KBM-7 (cell line): ENCODE measurements around the gene KATNIP.

Source experiments
- DNase-seq: peaks from one replicate; pipeline ENCODE4 v3.0.0-alpha.2; 2015
- in situ Hi-C: fragments of 300-500 bp; cut with MboI; formaldehyde crosslinking; loops from 2 replicates; pipeline ENCODE4 v1.14.3; 2020; ENCODE audit warnings: low sequenced_read_pairs, low pct_unique_long_range_greater_than_20kb, mixed read lengths

KATNIP gene

DNA sequence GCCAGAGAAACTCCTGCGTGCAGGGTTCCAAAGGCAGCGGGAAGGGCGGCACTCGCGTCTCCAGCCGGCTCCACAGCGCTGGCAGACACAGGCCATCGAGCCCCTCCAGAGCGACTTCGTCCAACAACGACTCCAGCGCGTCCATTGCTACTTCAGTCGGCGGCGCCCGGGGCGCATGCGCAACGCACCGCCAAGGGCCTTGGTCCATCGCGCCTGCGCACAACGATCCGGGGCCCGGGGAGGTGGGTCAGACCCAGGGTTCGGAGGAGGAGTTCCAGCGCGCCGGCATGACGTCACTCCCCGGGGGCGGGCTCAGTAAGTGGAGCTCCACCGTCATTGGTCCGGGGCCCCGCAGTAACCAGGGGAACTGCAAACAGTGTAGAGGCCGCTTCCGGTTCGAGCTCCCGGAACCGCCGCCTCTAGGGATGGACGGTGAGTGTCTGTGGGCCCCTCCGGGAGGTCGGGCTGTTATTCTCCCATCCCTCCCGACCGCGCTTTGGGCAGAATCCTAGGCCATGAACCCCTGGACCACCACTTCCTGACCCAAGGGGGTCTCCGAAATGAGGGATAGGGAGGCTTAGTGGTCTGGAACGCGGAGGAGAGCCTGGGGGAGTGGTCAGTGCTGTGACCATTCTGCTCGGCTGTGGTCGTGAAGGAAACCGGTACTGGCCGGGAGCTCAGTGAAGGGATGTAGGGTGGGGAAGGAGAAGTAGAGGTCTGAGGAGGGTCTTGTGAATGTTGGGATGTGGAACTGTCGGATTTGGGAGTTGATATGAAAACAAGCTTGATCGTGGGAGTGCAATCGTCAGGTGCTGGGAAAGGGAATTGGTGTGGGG is at the start of gene KATNIP, which contains the start of gene GTF3C1:
Gene KATNIP, plus strand, starts transcription at position 399 of the 836 bp plus-strand sequence. Its CDS starts 27 bp downstream, at position 426.
Gene GTF3C1, minus strand, starts transcription at position 168 of the 836 bp plus-strand sequence. Its CDS starts 23 bp downstream, at position 145.
- in situ Hi-C loops = no loop called here
- peak; percentile 99 for DNase-seq

DNA sequence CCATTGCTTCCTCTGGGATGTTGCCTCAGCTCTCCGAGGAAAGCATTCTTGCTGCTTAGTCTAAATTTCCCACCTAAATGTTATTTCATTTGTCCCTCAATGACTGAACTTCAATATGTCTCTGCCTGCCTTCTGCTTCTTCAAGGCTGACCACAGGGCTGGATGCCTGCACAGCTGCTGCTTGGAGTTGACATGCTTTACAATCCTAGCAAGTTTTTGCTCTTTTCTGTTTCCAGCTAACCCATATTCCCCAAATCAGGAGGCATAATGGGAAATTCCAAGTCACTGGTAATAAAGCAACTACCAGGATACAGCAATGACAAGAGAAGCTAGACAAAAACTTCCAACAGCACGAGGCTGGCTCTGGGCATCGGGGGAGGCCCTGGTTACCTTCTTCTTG is 49.1 kb upstream of the KATNIP start:
- in situ Hi-C loops = no loop called here
- DNase-seq = no peak

DNA sequence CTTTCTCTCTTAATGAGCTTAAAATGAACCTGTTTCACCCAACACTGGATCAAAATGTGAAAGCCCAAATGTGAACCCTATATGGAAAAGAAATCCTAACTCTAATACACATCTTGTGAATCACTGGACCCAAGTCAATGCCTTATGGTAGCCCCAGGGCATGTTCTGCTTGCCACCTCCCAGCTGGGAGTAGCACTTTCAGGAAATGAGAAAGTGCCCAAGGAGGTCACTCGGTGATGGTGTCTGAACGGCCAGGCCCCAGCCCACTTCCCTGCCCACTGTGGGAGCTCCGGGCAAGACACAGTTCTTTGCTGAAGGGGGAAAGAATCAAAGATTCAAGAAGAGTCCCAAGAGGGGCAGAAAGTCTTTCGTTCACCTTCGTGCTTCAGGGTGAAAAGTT is 46.3 kb upstream of the KATNIP start:
- DNase-seq = no peak
- in situ Hi-C loops = no loop called here

DNA sequence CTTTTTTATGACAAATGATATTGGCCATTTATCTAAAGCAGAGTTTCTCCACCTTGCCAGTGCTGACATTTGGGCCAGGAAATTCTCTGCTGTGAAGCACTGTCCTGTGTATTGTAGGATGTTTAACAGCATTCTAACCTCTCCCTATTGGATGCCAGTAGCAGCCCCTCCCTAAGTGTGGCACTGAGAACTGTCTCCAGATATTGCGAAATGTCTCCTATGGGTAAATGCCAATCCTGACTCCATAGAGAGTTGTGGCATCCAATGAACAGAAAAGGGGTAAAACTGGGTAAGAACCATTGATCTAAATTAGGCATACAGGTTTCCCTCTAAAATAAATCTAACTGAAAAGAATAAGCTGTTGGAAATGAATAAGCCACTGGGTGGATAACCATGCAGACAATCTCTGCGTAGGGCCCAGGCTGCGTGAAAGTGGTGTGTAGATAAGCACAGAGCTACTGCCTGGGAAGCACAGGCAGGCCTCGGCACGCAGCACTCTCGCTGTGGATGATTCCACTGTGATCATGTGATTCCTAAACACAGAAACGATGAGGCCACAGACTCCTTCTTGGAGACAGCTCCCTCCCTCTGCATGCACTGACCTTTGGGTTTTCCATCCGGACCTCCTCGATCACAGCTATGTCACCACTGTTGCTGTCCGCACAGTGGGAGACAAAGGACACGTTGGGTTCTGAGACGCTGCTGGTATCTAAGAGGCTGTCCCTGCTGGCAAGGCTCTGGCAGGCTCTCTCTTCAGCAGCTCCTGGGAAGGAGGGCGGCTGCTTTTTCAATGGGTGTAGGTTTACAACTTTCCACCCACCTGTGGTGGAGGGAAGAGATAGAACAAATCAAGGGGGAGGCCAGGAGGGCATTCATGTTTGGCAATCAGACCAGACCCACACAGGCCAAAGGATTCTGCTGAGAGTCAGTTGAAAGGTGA is 44.4 kb upstream of the KATNIP start:
- in situ Hi-C loops = no loop called here
- no peak for DNase-seq

DNA sequence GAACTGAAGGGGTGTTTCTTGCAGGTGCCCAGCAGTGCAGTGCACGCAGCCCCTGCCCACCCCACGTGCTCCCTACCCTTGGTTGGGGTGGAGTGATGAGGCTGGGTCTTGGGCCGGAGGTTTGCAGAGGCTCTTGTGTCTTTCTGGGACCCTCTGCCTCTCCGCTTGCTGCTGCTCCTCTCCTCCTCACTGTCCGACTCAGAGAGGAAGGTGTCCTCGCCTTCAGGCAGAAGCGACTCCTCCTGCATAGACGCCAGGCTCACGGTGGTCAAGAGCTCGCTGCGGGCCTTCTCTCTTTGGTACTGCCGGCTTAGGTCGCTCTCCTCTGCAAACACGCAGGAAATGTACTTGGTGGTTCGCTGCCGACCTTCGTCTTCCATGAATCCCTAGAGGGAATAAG is 43.2 kb upstream of the KATNIP start:
- in situ Hi-C loops = no loop called here

DNA sequence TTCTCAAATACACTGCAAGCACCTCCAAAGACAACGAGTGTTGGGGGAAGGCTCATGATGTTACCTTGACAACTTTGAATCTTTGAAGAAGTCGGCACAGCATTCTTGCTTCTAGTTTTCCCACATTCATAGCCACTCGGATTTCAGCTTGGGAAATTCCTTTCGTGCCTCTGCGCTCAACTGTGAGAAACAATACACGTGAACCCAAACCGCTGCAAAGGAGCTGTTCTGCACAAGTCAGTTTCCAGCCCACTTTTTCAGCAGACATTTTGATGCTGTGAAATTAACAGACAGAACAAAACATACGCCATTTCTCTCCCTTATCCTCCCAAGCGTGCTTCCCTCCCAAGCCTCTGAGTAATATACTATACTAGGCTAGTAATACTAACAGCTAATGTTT is 41.5 kb upstream of the KATNIP start:
- in situ Hi-C loops = no loop called here
- DNase-seq = no peak

More for the DNA sequence above, 43.2 kb upstream of the KATNIP start:
- DNase-seq = no peak

DNA sequence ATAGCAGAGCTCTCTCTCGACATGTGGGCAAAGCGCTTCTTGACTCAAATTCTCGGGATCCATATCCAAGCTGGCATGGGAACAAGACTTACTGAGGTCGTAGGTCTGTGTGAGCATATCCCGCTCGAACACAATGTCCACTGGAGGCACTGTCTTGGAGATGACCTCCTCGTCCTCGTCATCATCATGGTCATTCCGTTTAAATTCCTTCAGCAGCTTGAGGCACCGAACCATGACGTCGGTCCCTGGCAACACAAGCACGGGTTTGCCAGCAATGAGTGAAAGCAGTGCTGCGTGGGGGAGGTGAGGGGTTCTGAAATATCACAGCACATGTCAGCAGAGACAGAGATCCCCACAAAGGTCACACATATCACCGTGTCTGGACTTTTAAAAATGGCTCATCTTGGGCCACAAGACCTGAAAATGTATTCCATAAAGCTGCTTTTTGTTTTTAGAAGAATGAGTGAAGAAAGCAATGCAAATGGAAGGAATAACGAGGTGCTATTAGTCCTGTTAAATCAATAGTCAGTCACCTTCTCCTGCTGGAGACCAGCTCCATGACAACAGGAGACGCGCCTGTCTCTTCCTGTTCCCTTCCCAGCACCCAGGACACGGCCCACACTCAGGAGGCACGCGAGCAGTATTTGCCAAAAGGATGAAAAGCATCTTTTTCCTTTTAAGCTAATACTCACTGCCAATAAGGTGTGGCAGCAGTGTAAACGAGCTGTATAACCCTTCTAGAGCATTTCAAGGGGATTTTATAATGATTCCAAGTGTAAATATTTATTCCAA is 38.1 kb upstream of the KATNIP start:
- in situ Hi-C loops = no loop called here
- DNase-seq = no peak

DNA sequence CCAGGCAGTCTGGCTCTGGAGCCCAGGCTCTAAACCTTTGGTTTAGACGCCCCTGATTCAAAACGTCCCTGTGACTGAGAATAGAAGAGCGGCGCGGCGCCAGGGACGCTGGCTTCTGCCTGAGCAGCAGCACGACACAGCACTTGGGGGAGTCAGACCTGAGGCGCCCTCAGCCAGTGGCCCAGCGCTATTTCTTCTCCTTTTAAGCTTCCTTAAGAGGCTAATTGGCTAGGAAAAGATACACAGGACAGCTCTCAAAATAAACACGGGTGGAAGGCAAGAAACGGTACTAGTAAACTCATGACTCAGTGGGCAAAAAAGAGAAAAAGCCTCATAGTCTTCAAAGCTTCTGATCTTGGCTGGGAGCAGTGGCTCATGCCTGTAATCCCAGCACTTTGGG is 35.1 kb upstream of the KATNIP start:
- DNase-seq = no peak
- in situ Hi-C loops = no loop called here

DNA sequence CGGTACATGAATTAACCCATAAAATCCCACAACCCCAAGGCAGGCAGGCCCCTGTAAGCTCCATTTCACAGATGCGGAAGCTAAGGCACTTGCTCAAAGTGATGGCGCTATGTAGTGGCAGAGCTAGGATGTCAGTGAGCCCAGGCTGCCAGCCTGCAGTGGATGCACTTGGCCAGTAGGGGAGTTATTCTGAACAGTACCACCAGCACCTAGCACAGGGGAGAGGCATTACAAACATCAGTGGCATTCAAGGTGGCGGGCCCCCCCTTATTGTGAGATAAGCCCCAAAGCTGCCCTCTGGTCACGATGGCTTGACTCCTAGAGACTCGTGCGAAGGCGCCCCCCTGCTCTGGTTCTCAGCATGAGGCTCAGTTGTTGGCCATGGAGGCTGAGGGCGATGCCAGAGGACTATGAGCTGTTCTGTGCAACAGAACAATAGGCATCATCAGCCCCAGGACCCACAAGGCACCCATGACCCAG is 34.0 kb upstream of the KATNIP start:
- DNase-seq = peak; percentile 35
- in situ Hi-C loops = no loop called here

DNA sequence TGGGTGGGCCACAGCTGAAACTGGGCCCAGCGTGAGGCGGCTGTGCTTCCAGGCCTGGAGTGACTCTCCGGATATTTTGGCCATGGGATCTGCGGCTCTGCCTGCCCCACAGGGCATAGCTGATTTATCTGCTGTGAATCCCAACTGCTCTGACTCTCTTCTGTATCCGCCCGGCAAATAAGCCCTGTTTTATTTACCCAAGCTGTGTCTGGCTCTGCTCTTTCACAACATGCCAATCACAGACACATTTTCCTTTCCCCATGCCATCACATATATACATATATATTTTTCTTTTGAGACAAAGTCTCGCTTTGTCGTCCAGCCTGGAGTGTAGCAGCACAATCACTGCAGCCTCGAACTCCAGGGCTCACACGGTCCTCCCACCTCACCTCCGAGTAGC is 33.6 kb upstream of the KATNIP start:
- no peak for DNase-seq
- in situ Hi-C loops = no loop called here

DNA sequence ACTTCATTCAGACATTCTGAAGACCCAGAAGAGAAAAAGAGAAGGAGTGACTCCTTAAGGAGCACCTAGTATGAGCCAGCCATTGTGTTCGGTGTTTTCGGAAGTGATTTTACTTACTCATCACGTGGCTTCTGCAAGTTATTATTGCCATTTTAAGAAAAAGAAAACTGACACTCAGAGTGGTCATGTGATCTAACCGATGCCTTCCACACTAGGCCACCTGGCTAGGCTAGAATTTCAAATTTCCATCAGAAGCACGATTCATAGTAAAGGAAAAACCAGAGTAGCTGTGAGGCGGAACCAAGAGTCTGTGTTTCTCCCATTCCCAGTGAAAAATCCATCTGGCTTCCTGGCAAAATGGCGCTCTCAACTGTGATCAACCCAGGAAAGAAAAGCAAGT is 32.3 kb upstream of the KATNIP start:
- no peak for DNase-seq
- in situ Hi-C loops = no loop called here

DNA sequence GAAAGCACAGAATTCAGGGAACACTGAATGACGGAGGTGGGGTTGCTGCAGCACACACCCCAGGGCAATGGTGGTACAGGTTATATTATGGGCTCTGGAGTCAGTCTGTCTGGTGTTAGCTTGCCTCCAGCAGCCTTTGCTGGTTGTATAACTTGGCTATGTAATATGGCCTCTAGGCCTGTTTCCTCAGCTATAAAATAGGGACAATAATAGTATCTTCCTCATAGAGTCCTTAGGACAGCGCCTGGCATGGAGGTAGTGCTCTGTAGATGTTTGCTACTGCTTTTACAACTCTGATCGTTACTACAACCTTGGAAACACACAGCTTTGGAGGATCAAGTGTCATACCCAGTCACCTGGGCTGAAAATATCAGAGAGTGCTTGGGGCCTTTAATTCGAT is 31.7 kb upstream of the KATNIP start:
- no peak for DNase-seq
- in situ Hi-C loops = no loop called here

DNA sequence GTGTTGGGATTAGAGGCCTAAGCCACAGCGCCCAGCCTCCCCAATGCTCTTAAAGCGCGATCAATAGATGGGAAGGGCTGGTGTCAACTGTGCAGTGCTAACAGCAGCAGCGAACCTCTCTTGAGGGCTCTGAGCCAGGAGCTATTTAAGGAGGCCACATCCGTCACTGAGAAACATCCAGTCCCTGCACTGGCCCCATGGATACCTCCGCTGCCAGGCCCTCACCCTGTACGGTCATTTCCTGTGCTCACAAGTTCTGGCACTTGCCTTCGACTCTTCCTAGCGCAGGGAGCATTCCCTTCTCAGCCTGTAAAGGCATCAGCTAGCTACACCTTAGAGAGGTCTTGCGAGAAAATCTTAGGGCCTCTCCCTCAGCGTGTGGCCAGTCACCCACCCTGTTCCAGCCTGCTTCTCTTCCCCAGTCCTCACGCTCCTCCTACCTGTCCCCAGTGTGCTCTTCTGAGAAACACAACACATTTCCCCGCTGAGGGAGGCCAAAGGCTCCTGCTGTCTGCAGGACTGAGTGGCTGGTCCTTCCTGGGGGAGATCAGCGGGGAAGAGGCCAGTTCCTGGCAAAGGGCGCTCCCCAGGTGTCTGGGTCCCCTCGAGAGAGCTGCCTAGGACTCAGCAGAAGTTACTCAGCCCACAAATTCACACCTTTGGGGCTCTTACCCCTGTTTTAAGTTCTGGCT is 28.8 kb upstream of the KATNIP start:
- no peak for DNase-seq
- in situ Hi-C loops = no loop called here

DNA sequence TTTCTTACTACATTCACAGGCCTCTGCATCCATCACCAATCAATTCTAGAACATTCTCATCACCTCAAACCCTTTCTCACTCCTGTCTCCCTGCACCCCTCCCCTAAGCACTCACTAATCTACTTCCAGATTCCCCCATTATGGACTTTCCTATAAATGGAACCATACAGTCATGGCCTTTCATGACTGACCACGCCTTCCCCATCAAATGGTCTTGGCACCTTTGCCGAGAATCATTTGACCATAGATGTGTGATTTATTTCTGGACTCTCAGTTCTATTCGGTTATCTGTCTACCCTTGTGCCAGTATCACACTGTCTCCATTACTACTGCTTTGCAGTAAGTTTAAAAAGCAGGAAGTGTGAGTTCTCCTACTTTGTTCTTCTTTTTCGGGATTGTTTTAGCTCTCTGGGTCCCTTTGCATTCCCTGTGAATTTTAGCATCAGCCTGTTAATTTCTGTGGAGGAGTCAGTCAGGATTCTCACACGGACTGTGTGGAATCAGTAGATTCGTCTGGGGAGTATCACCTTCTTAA is 27.7 kb upstream of the KATNIP start:
- in situ Hi-C loops = no loop called here
- DNase-seq = no peak

DNA sequence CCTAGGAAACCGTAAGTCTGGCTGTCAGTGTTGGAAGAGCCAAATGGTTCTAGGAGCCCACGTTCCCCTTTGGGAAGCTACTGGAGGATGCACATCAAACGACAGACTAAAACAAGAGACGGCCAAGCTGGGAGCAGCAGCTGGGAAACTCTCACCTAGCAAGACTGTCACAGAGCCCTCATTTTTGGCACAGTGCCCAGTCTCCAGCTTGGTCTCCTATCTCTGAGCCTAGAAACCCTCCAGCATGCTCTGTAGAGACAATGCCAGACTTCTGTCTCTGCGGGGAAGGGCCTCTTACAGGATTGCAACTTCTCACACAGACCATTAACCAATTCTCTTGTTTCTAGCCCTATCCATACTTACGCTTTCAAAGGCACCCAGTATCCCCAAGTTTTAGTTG is 23.8 kb upstream of the KATNIP start:
- in situ Hi-C loops = no loop called here
- DNase-seq = no peak

DNA sequence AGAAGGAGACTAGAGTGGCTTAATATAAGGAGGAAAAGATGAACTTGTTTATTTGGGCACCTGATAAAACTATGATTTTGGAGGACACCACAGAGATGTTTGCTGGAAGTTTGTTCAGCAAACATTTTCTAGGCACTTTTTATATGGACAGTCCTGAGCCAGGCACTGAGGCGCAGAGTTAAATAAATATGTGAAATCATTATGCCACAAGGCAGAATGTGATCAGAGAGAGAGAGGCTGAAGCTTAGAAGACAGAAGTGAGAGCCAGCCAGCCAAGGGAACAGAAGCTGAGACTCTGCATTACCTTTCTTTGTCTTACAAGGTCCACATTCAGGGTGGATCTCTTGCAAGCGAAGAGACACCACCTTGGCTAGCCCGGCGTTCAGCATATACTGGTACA is 21.6 kb upstream of the KATNIP start:
- in situ Hi-C loops = no loop called here
- no peak for DNase-seq

DNA sequence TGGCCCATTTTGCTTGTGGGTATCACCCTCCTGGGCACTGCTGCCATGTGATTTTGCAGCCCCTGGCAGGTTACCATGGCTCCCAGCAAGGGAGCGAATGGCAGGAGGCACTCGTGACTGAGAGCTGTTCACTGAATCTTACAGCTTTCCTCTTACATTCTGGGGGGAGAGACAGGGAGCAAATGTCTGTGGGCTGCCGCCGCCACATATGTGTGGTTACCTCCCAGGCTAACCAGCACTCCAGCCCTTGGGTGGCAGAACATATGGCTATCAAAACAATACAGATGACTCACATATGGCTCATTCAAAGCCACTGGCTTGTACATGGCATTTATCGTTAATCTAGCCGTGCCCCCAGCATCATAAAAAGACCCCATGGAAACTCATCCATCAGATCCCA is 20.0 kb upstream of the KATNIP start:
- no peak for DNase-seq
- in situ Hi-C loops = loop anchor here (10.0 kb wide), 1 partner anchor 55 kb away; no protein-coding TSS in a partner anchor

DNA sequence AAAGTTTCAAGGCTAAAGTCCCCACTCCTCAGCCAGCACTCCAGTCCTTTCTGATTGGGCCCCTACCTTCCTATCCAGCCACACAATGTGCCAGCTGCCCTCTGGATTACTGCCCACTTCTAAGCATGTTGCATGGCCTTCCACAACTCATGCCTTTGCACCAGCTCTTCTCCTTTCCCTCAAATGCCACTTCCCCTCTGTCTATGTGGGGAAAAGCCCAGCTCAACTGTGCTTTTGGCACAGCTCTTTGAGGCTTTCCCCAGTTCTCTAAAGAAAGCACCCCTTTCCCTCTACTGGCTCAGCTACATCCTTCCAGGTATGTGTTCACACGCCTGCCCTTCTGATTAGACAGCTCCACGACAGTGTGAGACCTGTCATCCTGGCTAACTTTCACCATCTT is 18.8 kb upstream of the KATNIP start:
- in situ Hi-C loops = loop anchor here (10.0 kb wide), 1 partner anchor 56 kb away; no protein-coding TSS in a partner anchor

More for the DNA sequence above, 18.8 kb upstream of the KATNIP start:
- no peak for DNase-seq
